ENCODE results near the gene DNAH14.

DNAH14 gene

DNA sequence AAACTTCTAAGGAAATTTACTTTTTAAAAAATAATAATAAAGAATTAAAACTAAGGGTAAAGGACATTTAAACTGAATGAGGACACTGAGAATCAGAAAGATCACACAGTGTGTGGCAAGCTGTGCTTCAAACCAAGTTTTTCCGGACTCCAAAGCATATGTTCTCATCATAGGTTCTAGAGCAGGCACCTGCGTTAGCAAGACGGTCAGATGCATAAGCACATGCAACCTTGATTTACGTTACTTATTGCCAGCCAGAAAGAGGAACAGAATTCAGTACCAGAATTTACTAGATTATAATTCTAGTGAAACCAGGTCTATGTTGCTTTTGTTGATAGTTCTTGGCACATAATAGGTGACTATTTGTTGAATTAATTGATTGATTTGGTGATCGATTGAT lies 504.6 kb downstream of the DNAH14 start:
- DNase-seq: no peak

DNA sequence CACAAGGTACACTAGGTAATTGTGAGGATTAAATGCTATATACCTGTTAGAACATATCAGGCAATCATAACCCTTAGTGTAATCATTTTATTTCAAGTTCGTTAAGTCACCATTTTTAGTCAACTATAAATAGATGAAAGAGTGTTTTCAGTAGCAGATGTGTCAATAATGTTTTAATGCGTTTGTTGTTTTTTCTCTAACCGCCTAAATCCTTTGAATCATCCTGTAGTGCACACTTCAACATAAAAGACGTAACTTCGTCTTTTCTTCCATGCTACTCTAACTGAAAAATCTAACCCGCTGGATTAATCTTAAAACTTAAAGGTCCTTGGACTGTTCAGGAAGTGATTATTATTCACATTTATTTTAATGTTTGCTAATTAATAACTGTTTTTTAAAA lies 505.6 kb downstream of the DNAH14 start:
- no peak for DNase-seq

- no peak for DNase-seq
Observed at GRCh38 chr1:225435487-225435886, 506.0 kb downstream of the DNAH14 start.

DNA sequence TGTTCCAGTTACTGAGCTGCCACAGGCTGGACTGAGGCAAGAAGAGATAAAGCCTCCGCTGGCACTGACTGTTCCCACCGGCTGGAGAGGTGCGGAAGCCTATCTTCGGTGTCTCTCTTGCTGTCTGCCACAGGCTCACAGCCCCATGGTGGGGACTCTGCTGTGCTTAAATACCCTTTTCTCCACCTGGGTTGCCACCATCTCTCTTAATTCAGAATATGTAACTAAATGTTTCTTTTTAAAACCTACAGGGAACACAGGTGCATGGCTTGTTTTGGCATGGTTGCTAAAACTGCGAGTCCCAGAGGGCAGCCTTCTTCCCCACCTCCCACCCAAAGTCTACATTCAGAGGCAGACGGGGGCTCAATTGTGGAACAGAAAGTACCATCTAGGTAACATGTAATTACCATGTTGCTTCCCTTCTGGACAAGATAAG lies 506.5 kb downstream of the DNAH14 start:
- no peak for DNase-seq

- DNase-seq: no peak
Observed at GRCh38 chr1:225437710-225438437, 508.4 kb downstream of the DNAH14 start.

- no peak for DNase-seq
Observed at GRCh38 chr1:225440380-225441221, 511.1 kb downstream of the DNAH14 start.

DNA sequence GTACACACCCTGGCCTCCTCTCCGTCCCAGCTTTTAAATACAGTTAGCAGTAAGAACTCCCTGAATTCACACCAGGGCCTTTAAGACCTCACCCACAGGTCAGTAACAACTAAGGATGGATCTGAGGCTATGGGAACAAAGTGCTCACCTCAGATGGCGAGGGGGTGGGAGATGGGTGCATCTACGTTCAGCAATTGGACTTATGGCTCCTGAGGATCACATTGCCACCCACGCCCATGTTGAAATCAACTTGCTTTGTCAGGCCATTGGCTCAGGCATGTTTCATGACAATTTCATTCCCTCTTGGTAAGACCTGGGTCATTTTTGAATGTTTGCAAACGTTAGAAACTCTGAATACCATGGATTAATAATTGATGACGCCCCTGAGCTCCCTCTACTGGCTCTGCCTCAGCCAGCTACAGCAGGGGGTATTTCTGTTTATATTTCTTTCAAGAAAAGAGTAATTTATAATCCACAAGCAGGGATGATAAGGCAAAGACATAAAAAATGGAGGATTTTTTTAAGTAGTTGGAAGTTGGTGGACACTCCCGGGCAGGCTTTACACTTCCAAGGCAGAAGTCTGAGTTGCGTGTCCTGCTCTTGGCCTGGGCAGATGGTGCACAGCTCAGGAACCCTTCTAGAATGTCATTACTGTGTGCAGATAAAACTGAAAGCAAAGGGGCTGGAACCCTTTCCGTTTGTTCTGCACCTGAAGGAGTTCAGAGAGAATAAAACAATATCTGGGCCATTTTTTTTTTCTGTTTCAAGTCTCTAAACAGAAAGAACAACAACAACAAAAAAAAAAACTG lies 512.0 kb downstream of the DNAH14 start:
- no peak for DNase-seq

DNA sequence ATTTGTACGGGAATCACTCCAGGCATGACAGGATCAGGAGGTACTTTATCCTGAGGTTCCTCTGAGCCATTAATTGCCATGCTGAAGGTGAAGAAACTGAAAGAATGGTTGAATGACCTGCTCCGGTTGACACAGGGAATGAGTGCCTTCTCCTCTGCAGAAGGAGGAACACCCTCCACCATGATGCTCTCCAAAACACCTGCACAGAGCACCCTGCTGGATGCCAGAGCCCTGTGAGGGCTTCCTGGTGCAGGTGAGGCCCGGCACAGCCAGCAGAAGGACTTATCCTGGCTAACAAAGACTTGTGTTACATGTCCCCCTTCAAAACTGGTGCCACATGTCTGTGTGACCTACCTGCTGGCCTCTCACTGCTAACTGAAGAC lies 512.6 kb downstream of the DNAH14 start:
- no peak for DNase-seq

GRCh38 chr1:225445639-225446594 lies 516.4 kb downstream of the DNAH14 start:
- DNase-seq: no peak

DNA sequence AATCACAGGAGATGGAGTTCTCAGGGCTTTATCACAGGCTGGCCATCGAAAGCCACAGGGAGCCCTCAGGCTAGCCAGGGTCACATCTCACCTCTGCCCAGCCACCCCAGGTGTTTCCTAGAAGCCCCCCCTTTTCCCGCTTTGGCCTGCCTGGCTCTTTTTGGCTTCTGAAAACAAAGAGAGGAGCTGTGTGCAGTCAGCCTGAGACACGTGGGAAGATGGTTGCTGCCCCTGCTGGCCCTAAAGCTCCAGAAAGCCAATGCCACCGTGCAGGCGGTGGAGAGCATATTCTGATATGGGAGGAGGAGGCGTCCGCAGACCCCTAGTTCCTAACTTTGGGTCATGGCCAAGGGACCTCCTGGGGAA lies 517.1 kb downstream of the DNAH14 start:
- no peak for DNase-seq

GRCh38 chr1:225446981-225447615 lies 517.6 kb downstream of the DNAH14 start:
- DNase-seq: no peak

DNA sequence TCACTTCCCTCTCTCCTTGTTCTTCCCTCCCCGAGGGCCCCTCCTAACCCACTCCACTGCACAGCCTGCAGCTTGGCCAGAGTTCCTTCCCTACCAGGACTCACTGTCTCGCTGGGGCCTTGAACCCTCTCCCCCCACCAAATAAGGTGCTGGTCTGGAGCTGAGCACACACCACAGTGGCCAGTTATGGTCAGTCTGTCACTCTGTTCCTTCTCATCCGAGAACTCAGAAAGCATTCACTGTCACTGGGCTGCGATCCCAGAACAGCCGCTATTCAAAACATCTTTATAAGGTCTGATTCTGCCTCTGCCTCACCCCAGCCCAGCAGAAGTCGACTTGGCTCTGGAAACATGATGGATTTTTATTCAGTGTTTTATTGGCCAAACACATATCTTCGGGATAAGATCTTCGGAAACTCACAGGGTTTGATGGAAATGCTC lies 518.2 kb downstream of the DNAH14 start:
- DNase-seq: no peak

- no peak for DNase-seq
Observed at GRCh38 chr1:225448146-225448805, 518.8 kb downstream of the DNAH14 start.

Measured in effector CD4-positive, alpha-beta T cell (primary cell).